CD4-positive, CD25-positive, alpha-beta regulatory T cell (primary cell): Measurements from ENCODE around the gene CYP2C9. TPM values are rescaled to one million over a fixed set of nuclear protein-coding genes. Genes with fewer than 3 reads are reported as not detected.
"Not testable (repeated sequence)": the region's sequence is repeated elsewhere in the genome, so short reads cannot be mapped to it uniquely, and the experiment has no call there.

Source experiments
- ATAC-seq, 2 donors: fragments of 150-1000 bp; cut with Tn5 transposase; one replicate each; pipeline ENCODE4 v1.10.0; 2021; ENCODE audit warnings: low read depth in 2 of 2, moderate number of reproducible peaks in 2 of 2, moderate library complexity in 1 of 2
- DNase-seq, 3 donors: peaks; one replicate each; pipeline versions ENCODE4 v3.0.0 to v3.0.0-alpha.2; 2012 to 2022; ENCODE audit warnings: mixed read lengths in 1 of 3
- H3K27ac ChIP-seq: one replicate; pipeline ENCODE4 v1.7.0; 2013; ENCODE audit warnings: mild to moderate bottlenecking, low read length; ENCODE audit not compliant: insufficient read depth, poor library complexity, severe bottlenecking
- H3K27me3 ChIP-seq: one replicate; pipeline ENCODE4 v1.7.0; 2013; ENCODE audit warnings: low read length; ENCODE audit not compliant: control insufficient read depth, insufficient read depth
- H3K36me3 ChIP-seq: one replicate; pipeline ENCODE4 v1.7.0; 2013; ENCODE audit warnings: mild to moderate bottlenecking, low read length, moderate library complexity; ENCODE audit not compliant: control insufficient read depth, insufficient read depth
- H3K4me1 ChIP-seq: 2 replicates; pipeline ENCODE4 v1.7.0; 2013; ENCODE audit warnings: mild to moderate bottlenecking, low read length; ENCODE audit not compliant: insufficient read depth, control insufficient read depth, poor library complexity, severe bottlenecking
- H3K4me3 ChIP-seq: one replicate; pipeline ENCODE4 v1.7.0; 2013; ENCODE audit warnings: low read depth, mild to moderate bottlenecking, low read length, moderate library complexity
- H3K9me3 ChIP-seq, 2 experiments: 1 replicate in 1 of 2; 2 replicates in 1 of 2; pipeline ENCODE4 v1.7.0; 2013; ENCODE audit warnings: low read length in 2 of 2, mild to moderate bottlenecking in 1 of 2, moderate library complexity in 1 of 2; ENCODE audit not compliant: control insufficient read depth in 2 of 2
- H3K27ac Mint-ChIP-seq, 3 donors: one replicate each; pipeline ENCODE4 v1.8.0; 2020 to 2022; ENCODE audit warnings: mild to moderate bottlenecking in 3 of 3, mixed read lengths in 3 of 3, moderate library complexity in 2 of 3
- H3K27me3 Mint-ChIP-seq: one replicate; pipeline ENCODE4 v1.8.0; 2022; ENCODE audit warnings: mild to moderate bottlenecking, mixed read lengths
- H3K36me3 Mint-ChIP-seq: one replicate; pipeline ENCODE4 v1.8.0; 2020; ENCODE audit warnings: mixed read lengths
- H3K4me1 Mint-ChIP-seq, 4 donors: one replicate each; pipeline ENCODE4 v1.8.0; 2020 to 2022; ENCODE audit warnings: mixed read lengths in 4 of 4, mild to moderate bottlenecking in 1 of 4
- H3K4me3 Mint-ChIP-seq, 4 donors: one replicate each; pipeline ENCODE4 v1.8.0; 2020 to 2022; ENCODE audit warnings: mild to moderate bottlenecking in 4 of 4, mixed read lengths in 4 of 4, moderate library complexity in 3 of 4
- H3K9me3 Mint-ChIP-seq, 7 donors: one replicate each; pipeline ENCODE4 v1.8.0; 2020 to 2022; ENCODE audit warnings: mixed read lengths in 7 of 7, mild to moderate bottlenecking in 3 of 7, moderate library complexity in 2 of 7
- polyA plus RNA-seq, 4 donors: library from polyadenylated mRNA; unstranded; fragments of 300-500 nt; fragmentation: Illumina TruSeq; gene quantifications; one replicate each; pipeline ENCODE4 v1.2.3, GENCODE V29; 2021
- total RNA-seq: library from RNA; stranded (reverse); gene quantifications from one replicate; pipeline ENCODE4 v1.2.3, GENCODE V29; 2022

Gene CYP2C9
- total RNA-seq (not detected), polyA plus RNA-seq (not detected)

DNA sequence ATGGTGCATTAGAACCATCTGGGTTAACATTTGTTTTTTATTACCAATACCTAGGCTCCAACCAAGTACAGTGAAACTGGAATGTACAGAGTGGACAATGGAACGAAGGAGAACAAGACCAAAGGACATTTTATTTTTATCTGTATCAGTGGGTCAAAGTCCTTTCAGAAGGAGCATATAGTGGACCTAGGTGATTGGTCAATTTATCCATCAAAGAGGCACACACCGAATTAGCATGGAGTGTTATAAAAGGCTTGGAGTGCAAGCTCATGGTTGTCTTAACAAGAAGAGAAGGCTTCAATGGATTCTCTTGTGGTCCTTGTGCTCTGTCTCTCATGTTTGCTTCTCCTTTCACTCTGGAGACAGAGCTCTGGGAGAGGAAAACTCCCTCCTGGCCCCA is at the start of gene CYP2C9:
TSS of gene CYP2C9 (plus strand) at position 276 of the 400 bp plus-strand sequence. CDS start at position 301, 25 bp downstream.
- Mint-ChIP-seq H3K27me3 (no peaks in the 10 kb centered on the region), H3K27ac (no peak within 1 kb of the TSS), H3K9me3 (peaks cover 6 to 24% (median 8%) of the 10 kb centered on the region in 7 donors), H3K36me3 (no peaks in the 10 kb centered on the region), H3K4me3 (no peak within 1 kb of the TSS), H3K4me1 (no peaks in the 10 kb centered on the region)
- Histone ChIP-seq H3K27me3 (no peaks in the 10 kb centered on the region), H3K4me1 (no peaks in the 10 kb centered on the region), H3K9me3 (peaks cover 2 to 5% of the 10 kb centered on the region in 2 experiments), H3K27ac (no peak within 1 kb of the TSS), H3K4me3 (no peak within 1 kb of the TSS), H3K36me3 (no peaks in the 10 kb centered on the region)
- no peak for ATAC-seq
- DNase-seq: no peak

DNA sequence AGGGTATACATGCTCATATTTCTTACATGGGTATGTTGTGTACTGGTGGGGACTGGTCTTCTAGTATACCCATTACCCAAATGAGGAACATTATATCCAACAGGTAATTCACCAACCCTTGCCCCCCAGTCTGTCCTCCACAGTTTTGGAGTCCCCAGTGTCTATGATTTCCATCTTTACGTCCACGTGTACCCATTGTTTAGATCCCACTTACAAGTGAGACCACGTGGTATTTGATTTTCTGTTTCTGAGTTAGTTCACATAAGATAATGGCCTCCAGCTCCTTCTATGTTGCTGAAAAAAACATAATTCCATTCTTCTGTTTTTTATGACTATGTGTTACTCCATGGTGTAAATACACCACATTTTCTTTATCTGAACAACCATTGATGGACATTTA is 49.3 kb upstream of the CYP2C9 start:
- Mint-ChIP-seq H3K27ac (no peak overlapping the region), H3K9me3 (peaks cover 0 to 17% (median 2%) of the 10 kb centered on the region in 7 donors), H3K27me3 (no peaks in the 10 kb centered on the region), H3K36me3 (no peaks in the 10 kb centered on the region), H3K4me1 (no peaks in the 10 kb centered on the region), H3K4me3 (no peak overlapping the region)
- Histone ChIP-seq H3K4me1 (no peaks in the 10 kb centered on the region), H3K27me3 (no peaks in the 10 kb centered on the region), H3K36me3 (no peaks in the 10 kb centered on the region), H3K9me3 (no peaks in the 10 kb centered on the region), H3K27ac (no peak overlapping the region), H3K4me3 (no peak overlapping the region)
- DNase-seq: no peak
- ATAC-seq: no peak

DNA sequence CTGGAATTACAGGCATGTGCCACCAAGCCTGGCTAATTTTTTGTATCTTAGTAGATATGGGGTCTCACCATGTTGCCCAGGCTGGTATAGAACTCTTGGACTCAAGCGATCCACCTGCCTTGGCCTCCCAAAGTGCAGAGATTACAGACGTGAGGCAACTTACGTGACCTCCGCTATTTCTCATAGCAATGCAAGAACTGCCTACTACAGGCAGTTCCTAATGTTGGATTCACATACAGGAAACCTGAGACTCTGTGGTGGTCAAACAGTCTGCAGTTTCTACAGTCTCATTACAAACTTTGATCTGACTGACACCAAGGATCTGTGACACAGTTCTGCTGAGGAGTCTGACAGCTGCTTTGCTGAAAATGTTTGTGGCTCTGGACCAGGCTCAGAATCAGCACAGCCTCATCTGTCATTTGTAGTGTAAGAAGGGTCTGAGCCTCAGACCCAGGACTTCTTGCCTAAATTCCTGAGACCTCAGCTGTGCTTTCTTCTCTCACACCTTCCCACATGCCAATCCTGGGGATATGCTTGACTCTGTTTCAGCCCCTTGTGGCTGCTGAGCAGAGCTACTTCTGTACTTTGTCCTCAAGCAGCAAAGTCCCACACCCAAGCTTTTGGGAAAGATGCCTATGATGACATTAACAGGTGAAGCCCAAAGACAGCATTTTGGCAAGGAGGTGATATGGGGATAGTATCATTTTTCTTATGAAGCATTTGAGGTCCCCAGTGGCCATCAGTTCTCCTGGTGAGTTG is 48.0 kb upstream of the CYP2C9 start:
- Mint-ChIP-seq H3K27me3 (no peaks in the 10 kb centered on the region), H3K27ac (no peak overlapping the region), H3K9me3 (peaks cover 0 to 17% (median 4%) of the 10 kb centered on the region in 7 donors), H3K36me3 (no peaks in the 10 kb centered on the region), H3K4me3 (no peak overlapping the region), H3K4me1 (no peaks in the 10 kb centered on the region)
- ATAC-seq: no peak
- Histone ChIP-seq H3K9me3 (no peaks in the 10 kb centered on the region), H3K27me3 (no peaks in the 10 kb centered on the region), H3K36me3 (no peaks in the 10 kb centered on the region), H3K4me3 (no peak overlapping the region), H3K4me1 (no peaks in the 10 kb centered on the region), H3K27ac (no peak overlapping the region)
- DNase-seq: no peak

DNA sequence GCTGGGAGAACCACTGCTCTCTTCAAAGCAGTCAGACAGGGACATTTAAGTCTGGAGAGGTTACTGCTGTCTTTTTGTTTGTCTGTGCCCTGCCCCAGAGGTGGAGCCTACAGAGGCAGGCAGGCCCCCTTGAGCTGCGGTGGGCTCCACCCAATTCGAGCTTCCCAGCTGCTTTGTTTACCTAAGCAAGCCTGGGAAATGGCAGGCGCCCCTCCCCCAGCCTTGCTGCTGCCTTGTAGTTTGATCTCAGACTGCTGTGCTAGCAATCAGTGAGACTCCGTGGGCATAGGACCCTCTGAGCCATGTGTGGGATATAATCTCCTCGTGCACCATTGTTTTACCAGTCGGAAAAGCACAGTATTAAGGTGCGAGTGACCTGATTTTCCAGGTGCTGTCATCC is 40.0 kb upstream of the CYP2C9 start:
- not testable (repeated sequence) for H3K4me3 ChIP-seq, H3K27me3 ChIP-seq, H3K4me3 Mint-ChIP-seq, DNase-seq, H3K36me3 Mint-ChIP-seq, H3K27ac ChIP-seq, H3K4me1 Mint-ChIP-seq, H3K9me3 ChIP-seq, H3K36me3 ChIP-seq, H3K27me3 Mint-ChIP-seq, ATAC-seq, H3K27ac Mint-ChIP-seq, H3K4me1 ChIP-seq
- H3K9me3 Mint-ChIP-seq: peaks cover 0 to 15% (median 3%) of the 10 kb centered on the region in 7 donors

DNA sequence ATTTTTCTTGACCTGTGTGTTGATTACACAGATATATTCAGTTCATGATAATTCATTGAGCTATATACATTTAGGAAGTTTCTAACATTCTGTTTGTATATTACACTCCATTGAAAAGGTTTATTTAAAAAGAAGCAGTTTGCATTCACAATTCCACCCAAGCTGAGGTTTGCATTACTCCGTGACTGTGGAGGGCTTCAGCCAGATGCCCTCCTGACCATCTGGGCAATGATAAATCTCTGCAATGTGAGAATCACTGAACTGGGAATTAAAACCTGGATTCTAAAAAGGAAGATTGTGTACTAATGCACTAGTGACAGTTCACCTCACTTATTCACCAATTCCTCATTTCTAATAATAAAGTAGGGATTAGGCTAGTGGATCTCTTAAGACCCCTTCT is 36.4 kb upstream of the CYP2C9 start:
- H3K27ac Mint-ChIP-seq: no peak overlapping the region

DNA sequence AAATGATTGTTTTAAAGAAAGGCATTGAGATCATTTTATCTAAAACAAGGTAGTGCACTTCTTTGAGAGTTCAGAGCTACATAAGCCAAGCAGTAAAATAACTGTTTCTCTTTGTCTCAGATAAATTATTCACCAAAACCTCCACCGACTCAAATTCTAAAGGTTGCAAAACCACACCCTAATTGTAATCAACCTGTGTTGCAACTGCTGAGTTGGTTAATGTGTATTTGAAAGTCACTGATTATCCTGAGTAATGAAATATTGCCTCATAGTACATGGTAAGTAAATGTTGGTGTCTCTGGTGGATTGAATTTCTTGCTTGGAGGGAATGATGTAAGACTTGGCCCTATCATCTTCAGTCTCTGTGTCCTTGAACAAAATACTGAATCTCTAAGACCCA is 35.9 kb upstream of the CYP2C9 start:
- Mint-ChIP-seq H3K27ac (no peak overlapping the region), H3K9me3 (peaks cover 0 to 10% (median 2%) of the 10 kb centered on the region in 7 donors), H3K27me3 (no peaks in the 10 kb centered on the region), H3K4me1 (no peaks in the 10 kb centered on the region), H3K36me3 (no peaks in the 10 kb centered on the region), H3K4me3 (no peak overlapping the region)
- Histone ChIP-seq H3K4me3 (no peak overlapping the region), H3K9me3 (no peaks in the 10 kb centered on the region), H3K4me1 (no peaks in the 10 kb centered on the region), H3K27ac (no peak overlapping the region), H3K27me3 (no peaks in the 10 kb centered on the region), H3K36me3 (no peaks in the 10 kb centered on the region)
- ATAC-seq: no peak
- no peak for DNase-seq

More for the DNA sequence above, 36.4 kb upstream of the CYP2C9 start:
- no peaks in the 10 kb centered on the region for H3K9me3 ChIP-seq
- Mint-ChIP-seq H3K9me3 (peaks cover 0 to 10% (median 2%) of the 10 kb centered on the region in 7 donors), H3K4me1 (no peaks in the 10 kb centered on the region), H3K27me3 (no peaks in the 10 kb centered on the region), H3K4me3 (no peak overlapping the region), H3K36me3 (no peaks in the 10 kb centered on the region)
- H3K27ac ChIP-seq: no peak overlapping the region
- no peak for DNase-seq
- H3K36me3 ChIP-seq: no peaks in the 10 kb centered on the region
- H3K4me1 ChIP-seq: no peaks in the 10 kb centered on the region
- ATAC-seq: no peak
- H3K4me3 ChIP-seq: no peak overlapping the region
- H3K27me3 ChIP-seq: no peaks in the 10 kb centered on the region

DNA sequence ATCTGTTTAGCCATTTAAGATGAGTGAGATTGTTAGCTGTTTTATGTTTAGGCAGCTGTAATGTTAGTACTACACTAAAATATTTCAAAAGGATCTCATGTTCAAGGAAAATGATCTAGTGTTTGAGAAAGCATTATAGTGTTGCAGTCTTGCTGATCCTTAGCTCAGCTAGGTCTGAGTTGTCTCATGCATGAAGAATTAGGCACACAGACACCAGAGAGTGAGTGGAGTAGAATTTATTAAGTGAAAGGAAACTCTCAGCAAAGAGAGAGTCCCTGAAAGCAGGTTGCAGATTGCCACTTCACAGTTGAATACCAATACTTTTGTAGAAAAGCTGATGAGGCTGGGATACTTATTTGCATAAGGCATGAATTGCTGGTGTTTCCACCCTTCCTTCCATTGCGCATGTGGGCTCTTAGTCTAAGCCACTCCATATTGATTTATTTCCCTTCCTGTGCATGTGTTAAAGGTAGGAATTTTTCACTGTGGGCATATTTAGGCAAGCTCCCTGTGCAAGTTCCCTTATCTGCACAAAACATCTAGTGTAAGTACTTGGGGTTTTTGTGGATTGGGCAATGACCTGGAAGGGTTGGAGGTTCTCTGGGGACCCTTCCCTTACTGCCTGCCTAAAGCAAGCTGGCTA is 33.8 kb upstream of the CYP2C9 start:
- H3K4me1 ChIP-seq, H3K4me3 Mint-ChIP-seq, DNase-seq, H3K4me3 ChIP-seq, H3K27ac Mint-ChIP-seq, H3K9me3 ChIP-seq, H3K27me3 ChIP-seq, ATAC-seq, H3K27ac ChIP-seq, H3K4me1 Mint-ChIP-seq, H3K36me3 Mint-ChIP-seq, H3K27me3 Mint-ChIP-seq, H3K36me3 ChIP-seq, H3K9me3 Mint-ChIP-seq: not testable (repeated sequence)

DNA sequence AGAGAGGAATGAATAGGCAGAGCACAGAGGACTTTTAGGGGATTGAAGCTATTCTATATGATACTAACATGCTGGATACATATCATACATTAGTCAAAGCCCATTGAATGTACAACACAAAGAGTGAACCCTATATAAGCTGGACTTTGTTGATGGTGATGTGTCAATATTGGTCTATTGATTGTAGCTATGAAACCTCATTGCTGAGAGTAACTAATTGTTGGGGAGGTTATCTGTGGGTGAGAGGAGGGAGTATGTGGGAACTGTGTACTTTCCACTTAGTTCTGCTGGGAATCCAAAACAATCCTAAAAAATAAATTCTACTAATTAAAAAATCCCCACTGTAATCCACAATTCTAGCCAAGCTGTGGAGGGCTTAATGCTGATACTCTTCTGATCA is 22.0 kb upstream of the CYP2C9 start:
- Mint-ChIP-seq H3K36me3 (no peaks in the 10 kb centered on the region), H3K4me3 (no peak overlapping the region), H3K27ac (no peak overlapping the region), H3K4me1 (no peaks in the 10 kb centered on the region), H3K9me3 (peaks cover 0 to 22% (median 7%) of the 10 kb centered on the region in 7 donors), H3K27me3 (no peaks in the 10 kb centered on the region)
- H3K27ac ChIP-seq: no peak overlapping the region
- ATAC-seq (no peak), DNase-seq (no peak)
- no peaks in the 10 kb centered on the region for H3K36me3 ChIP-seq
- no peaks in the 10 kb centered on the region for H3K9me3 ChIP-seq
- H3K4me3 ChIP-seq: no peak overlapping the region
- no peaks in the 10 kb centered on the region for H3K27me3 ChIP-seq
- no peaks in the 10 kb centered on the region for H3K4me1 ChIP-seq
